Peyer's patch (tissue), 4 donors: ENCODE results near the gene BBS7.

Source experiments
- POLR2A ChIP-seq, 2 donors: fragments of 450-650 bp; IDR thresholded peaks; one replicate each; pipeline ENCODE4 v1.5.1; 2017; ENCODE audit warnings: antibody characterized with exemption in 2 of 2, mild to moderate bottlenecking in 2 of 2, moderate library complexity in 2 of 2
- TF ChIP-seq, protein P1 (sequence below), 6 experiments: fragments of 450-650 bp in 4 of 6; fragments of 200-600 bp in 2 of 6; sonication (generic) in 1 of 6; IDR thresholded peaks; one replicate each; pipeline ENCODE4 v1.5.1; 2017 to 2019; ENCODE audit warnings: antibody characterized with exemption in 6 of 6, mild to moderate bottlenecking in 3 of 6, moderate library complexity in 1 of 6

DNA sequence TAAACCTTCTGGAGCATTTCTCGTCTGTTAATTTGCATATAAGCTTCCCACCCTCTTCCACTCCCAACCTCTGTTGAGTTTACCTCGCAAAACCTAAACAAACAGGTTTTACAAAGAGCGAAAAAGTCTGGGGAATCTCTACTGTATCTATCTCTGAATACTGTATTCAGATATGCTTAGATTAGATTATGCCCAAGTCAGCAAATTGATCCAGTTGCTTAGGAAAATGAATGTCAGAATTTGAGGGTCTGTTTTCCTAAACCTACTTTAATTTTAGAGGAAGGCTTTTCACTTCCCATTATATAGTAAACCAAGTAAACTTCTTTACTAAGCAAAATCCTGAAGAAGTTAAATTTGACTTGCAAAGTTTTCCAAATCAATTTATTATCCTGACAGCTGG lies 53.3 kb downstream of the BBS7 start:
- TF ChIP-seq, protein P1, sequence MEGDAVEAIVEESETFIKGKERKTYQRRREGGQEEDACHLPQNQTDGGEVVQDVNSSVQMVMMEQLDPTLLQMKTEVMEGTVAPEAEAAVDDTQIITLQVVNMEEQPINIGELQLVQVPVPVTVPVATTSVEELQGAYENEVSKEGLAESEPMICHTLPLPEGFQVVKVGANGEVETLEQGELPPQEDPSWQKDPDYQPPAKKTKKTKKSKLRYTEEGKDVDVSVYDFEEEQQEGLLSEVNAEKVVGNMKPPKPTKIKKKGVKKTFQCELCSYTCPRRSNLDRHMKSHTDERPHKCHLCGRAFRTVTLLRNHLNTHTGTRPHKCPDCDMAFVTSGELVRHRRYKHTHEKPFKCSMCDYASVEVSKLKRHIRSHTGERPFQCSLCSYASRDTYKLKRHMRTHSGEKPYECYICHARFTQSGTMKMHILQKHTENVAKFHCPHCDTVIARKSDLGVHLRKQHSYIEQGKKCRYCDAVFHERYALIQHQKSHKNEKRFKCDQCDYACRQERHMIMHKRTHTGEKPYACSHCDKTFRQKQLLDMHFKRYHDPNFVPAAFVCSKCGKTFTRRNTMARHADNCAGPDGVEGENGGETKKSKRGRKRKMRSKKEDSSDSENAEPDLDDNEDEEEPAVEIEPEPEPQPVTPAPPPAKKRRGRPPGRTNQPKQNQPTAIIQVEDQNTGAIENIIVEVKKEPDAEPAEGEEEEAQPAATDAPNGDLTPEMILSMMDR (IDR thresholded peaks at IDR 0.05): no peak
- no peak for TF ChIP-seq POLR2A (IDR thresholded peaks at IDR 0.05)
